ENCODE data around the gene MTX1.
"Not testable (repeated sequence)": the region's sequence is repeated elsewhere in the genome, so short reads cannot be mapped to it uniquely, and the experiment has no call there.

The MTX1 gene

DNA sequence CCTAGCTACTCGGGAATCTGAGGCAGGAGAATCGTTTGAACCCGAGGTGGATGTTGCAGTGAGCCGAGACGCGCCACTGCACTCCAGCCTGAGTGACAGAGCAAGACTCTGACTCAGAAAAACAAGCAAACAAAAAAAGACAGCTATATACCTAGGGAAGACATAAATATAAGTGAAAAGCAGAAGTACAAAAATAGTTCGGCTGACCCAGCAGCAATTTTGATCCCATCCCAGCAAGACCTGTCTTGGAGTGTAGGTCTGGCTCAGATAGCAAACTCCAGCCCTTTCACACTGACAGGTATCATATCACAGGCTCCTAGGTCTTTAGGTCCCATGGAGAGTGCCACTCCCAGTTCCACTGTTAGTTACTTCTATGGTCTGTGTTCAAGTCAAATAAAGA is 14.6 kb downstream of the MTX1 start:
- Histone ChIP-seq H3K36me3 (ENCODE audit: low read depth) (no peaks in the 10 kb centered on the region; the same call in 1 of the 2 replicates), H3K4me1 (ENCODE audit: insufficient read depth, poor library complexity, severe bottlenecking) (peaks cover 18% of the 10 kb centered on the region), H3K9me3 (ENCODE audit: severe bottlenecking) (no peaks in the 10 kb centered on the region), H3K27ac (ENCODE audit: poor library complexity, severe bottlenecking) (no peak overlapping the region), H3K4me3 (ENCODE audit: severe bottlenecking) (no peak overlapping the region), H3K27me3 (ENCODE audit: insufficient read depth, poor library complexity, severe bottlenecking) (no peaks in the 10 kb centered on the region)
- TF ChIP-seq, protein P1, sequence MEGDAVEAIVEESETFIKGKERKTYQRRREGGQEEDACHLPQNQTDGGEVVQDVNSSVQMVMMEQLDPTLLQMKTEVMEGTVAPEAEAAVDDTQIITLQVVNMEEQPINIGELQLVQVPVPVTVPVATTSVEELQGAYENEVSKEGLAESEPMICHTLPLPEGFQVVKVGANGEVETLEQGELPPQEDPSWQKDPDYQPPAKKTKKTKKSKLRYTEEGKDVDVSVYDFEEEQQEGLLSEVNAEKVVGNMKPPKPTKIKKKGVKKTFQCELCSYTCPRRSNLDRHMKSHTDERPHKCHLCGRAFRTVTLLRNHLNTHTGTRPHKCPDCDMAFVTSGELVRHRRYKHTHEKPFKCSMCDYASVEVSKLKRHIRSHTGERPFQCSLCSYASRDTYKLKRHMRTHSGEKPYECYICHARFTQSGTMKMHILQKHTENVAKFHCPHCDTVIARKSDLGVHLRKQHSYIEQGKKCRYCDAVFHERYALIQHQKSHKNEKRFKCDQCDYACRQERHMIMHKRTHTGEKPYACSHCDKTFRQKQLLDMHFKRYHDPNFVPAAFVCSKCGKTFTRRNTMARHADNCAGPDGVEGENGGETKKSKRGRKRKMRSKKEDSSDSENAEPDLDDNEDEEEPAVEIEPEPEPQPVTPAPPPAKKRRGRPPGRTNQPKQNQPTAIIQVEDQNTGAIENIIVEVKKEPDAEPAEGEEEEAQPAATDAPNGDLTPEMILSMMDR (IDR thresholded peaks at IDR 0.05; ENCODE audit: poor library complexity, severe bottlenecking), result no peak
- DNase-seq (ENCODE audit: low spot score) (no peak), ATAC-seq (ENCODE audit: low read depth) (no peak)

GRCh38 chr1:155225404-155225759 is 16.9 kb downstream of the MTX1 start:
- ATAC-seq (ENCODE audit: low read depth), result not testable (repeated sequence)

DNA sequence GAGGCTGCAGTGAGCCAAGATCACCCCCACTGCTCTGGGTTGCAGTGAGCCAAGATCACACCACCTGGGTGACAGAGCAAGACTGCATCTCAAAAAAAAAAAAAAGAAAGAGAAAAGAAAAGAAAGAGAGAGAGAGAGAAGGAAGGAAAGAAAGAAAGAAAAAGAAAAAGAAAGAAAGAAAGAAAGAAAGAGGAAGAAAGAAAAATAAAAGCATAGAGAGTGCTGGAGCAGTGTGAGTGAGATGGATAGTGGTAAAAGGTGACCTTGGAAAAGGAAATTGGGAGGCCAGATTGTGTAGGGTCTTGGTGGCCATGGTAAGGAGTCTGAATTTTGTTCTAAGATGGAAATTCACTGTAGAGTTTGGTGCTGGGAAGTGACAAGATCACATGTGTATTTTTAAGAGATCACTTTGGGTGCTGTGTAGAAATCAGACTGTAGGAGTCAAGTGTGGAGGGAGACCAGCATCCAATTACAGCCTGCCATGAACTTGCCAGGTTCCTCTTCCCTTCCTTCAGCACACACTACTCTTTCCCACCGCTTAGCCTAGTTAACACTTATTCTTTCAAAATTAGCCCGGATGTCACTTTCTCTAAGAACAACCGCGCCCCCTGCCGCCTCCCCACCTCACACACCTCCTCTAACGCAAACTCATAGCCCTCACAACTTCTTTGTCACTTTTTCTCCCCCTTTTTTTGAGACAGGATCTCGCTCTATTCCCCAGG is 17.9 kb downstream of the MTX1 start:
- ATAC-seq (ENCODE audit: low read depth) (peak; percentile 29), DNase-seq (ENCODE audit: low spot score) (no peak)
- TF ChIP-seq, protein P1 (IDR thresholded peaks at IDR 0.05; ENCODE audit: poor library complexity, severe bottlenecking), result peak; percentile 76
- H3K4me1 ChIP-seq (ENCODE audit: insufficient read depth, poor library complexity, severe bottlenecking), result peaks cover 19% of the 10 kb centered on the region
- peak overlapping the region; percentile 45 for H3K4me3 ChIP-seq (ENCODE audit: severe bottlenecking)
- H3K27ac ChIP-seq (ENCODE audit: poor library complexity, severe bottlenecking), result peak overlapping the region; percentile 73
- H3K27me3 ChIP-seq (ENCODE audit: insufficient read depth, poor library complexity, severe bottlenecking), result no peaks in the 10 kb centered on the region
- H3K9me3 ChIP-seq (ENCODE audit: severe bottlenecking), result no peaks in the 10 kb centered on the region
- no peaks in the 10 kb centered on the region; the same call in 1 of the 2 replicates for H3K36me3 ChIP-seq (ENCODE audit: low read depth)

More at GRCh38 chr1:155225404-155225759, 16.9 kb downstream of the MTX1 start:
- not testable (repeated sequence) for H3K36me3 ChIP-seq (ENCODE audit: low read depth); H3K9me3 ChIP-seq (ENCODE audit: severe bottlenecking); H3K4me3 ChIP-seq (ENCODE audit: severe bottlenecking); DNase-seq (ENCODE audit: low spot score); H3K27me3 ChIP-seq (ENCODE audit: insufficient read depth, poor library complexity, severe bottlenecking)
- Histone ChIP-seq H3K4me1 (ENCODE audit: insufficient read depth, poor library complexity, severe bottlenecking) (peaks cover 19% of the 10 kb centered on the region), H3K27ac (ENCODE audit: poor library complexity, severe bottlenecking) (peak overlapping the region; percentile 73)

- Histone ChIP-seq H3K4me1 (ENCODE audit: insufficient read depth, poor library complexity, severe bottlenecking) (peaks cover 19% of the 10 kb centered on the region), H3K27ac (ENCODE audit: poor library complexity, severe bottlenecking) (peak overlapping the region; percentile 73), H3K27me3 (ENCODE audit: insufficient read depth, poor library complexity, severe bottlenecking) (no peaks in the 10 kb centered on the region), H3K4me3 (ENCODE audit: severe bottlenecking) (peak overlapping the region; percentile 45), H3K36me3 (ENCODE audit: low read depth) (no peaks in the 10 kb centered on the region; the same call in 1 of the 2 replicates), H3K9me3 (ENCODE audit: severe bottlenecking) (no peaks in the 10 kb centered on the region)
- TF ChIP-seq, protein P1 (IDR thresholded peaks at IDR 0.05; ENCODE audit: poor library complexity, severe bottlenecking), result peak; percentile 52
- ATAC-seq (ENCODE audit: low read depth) (peak; percentile 24; the same call in 2 of the 3 replicates), DNase-seq (ENCODE audit: low spot score) (no peak)
Observed at GRCh38 chr1:155226910-155227260, 18.4 kb downstream of the MTX1 start.

GRCh38 chr1:155227261-155228095 is 19.0 kb downstream of the MTX1 start:
- no peaks in the 10 kb centered on the region for H3K27me3 ChIP-seq (ENCODE audit: insufficient read depth, poor library complexity, severe bottlenecking)
- TF ChIP-seq, protein P1 (IDR thresholded peaks at IDR 0.05; ENCODE audit: poor library complexity, severe bottlenecking), result no peak
- ATAC-seq (ENCODE audit: low read depth) (peak; percentile 96), DNase-seq (ENCODE audit: low spot score) (peak; percentile 99)
- H3K4me1 ChIP-seq (ENCODE audit: insufficient read depth, poor library complexity, severe bottlenecking), result peaks cover 19% of the 10 kb centered on the region
- no peaks in the 10 kb centered on the region for H3K9me3 ChIP-seq (ENCODE audit: severe bottlenecking)
- H3K4me3 ChIP-seq (ENCODE audit: severe bottlenecking), result peak overlapping the region; percentile 45
- H3K36me3 ChIP-seq (ENCODE audit: low read depth), result no peaks in the 10 kb centered on the region; the same call in 1 of the 2 replicates
- H3K27ac ChIP-seq (ENCODE audit: poor library complexity, severe bottlenecking), result peak overlapping the region; percentile 73
